GM19467 (cell line): ENCODE measurements around the gene GCG.

Experiments
- ATAC-seq: cut with Tn5 transposase; IDR thresholded peaks from one replicate; pipeline ENCODE4 v1.9.1; 2021; ENCODE audit warnings: mild to moderate bottlenecking, moderate library complexity; ENCODE audit not compliant: unreplicated experiment

GCG gene

DNA sequence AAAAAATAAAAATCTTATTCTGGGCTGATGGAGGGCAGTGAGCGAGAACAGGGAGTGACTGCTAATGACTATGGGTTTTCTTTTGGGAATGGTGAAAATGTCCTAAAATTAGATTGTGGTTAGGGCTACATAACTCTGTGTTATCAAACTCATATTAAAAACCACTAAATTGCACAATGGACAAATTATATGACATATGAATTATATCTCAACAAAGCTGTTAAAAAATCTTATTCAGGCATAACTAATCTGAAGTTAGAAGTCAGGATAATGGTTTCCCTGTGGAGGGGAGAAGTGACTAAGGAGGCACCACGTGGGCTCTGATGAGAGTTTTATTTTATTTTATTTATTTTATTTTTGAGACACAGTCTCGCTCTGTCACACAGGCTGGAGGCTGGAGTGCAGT, 45.9 kb downstream of the GCG start:
- no peak for ATAC-seq

- no peak for ATAC-seq
Measured at GRCh38 chr2:162103443-162104009, 48.5 kb downstream of the GCG start.

DNA sequence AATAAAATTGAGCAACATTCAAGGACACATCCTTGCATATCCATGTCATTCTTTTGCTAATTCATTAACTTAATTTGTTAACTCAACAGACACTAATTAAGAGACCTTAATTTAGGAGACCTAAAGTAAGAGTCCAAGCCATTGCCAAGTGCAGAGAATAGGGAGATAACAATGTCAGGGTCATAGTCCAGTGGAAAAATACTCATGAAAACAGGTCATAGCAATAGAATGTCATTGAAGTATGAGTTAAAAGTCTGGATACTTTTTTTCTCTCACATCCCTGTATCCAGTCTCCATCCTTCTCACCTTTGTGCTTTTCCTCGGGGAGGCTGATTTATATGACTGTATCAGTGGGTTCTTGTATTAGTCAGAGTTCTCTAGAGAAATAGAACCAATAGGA, 51.5 kb downstream of the GCG start:
- no peak for ATAC-seq

DNA sequence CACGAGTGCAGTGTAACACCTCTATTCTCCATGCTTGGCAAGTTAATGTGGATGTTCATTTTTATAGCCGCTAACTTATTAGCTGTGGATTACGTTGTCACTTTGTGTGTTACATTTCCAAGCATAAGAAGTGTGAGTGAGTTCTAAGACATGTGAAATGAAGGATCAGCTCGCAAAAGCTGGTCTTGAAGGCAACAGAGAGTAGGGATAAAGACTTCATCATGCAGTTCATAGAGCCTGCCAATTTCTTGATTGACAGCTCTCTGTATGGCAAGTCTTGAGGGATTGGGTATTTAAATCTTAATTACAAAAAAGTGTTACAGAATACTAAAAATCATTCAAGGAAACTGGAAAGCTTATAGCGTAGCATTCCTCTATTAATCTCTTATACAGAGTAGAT, 52.2 kb downstream of the GCG start:
- ATAC-seq, result no peak
